Psoas muscle (tissue), 8 donors: ENCODE data around the gene EDA. TPM values are rescaled to one million over a fixed set of nuclear protein-coding genes. Genes with fewer than 3 reads are reported as not detected.
A peak's percentile ranks its signal among the peaks of the same experiment; 100 is the strongest.
"Not testable (repeated sequence)": the region's sequence is repeated elsewhere in the genome, so short reads cannot be mapped to it uniquely, and the experiment has no call there.

Source experiments
- ATAC-seq, 4 donors: fragments of 200-7000 bp; cut with Tn5 transposase; one replicate each; pipeline ENCODE4 v1.9.1; 2020; ENCODE audit warnings: moderate library complexity in 3 of 4, mild to moderate bottlenecking in 2 of 4
- DNase-seq, 2 donors: peaks; one replicate each; pipeline ENCODE4 v3.0.0-alpha.2; 2020
- H3K27ac ChIP-seq: fragments of 200-600 bp; one replicate; pipeline ENCODE4 v1.8.0; 2022
- H3K27me3 ChIP-seq, 3 donors: fragments of 200-600 bp in 1 of 3; one replicate each; pipeline versions ENCODE4 v1.6.1 to v1.8.0; 2013 to 2022; ENCODE audit warnings: low read length in 2 of 3, mild to moderate bottlenecking in 2 of 3, moderate library complexity in 1 of 3; ENCODE audit not compliant: insufficient read depth in 3 of 3
- H3K36me3 ChIP-seq, 2 donors: fragments of 200-600 bp in 1 of 2; one replicate each; pipeline versions ENCODE4 v1.6.1 to v1.8.0; 2013 to 2022; ENCODE audit warnings: low read depth in 1 of 2, mild to moderate bottlenecking in 1 of 2, moderate library complexity in 1 of 2; ENCODE audit not compliant: insufficient read depth in 1 of 2
- H3K4me1 ChIP-seq: fragments of 200-600 bp; one replicate; pipeline ENCODE4 v1.8.0; 2022
- H3K4me3 ChIP-seq: fragments of 200-600 bp; one replicate; pipeline ENCODE4 v1.8.0; 2022; ENCODE audit warnings: mild to moderate bottlenecking
- H3K9me3 ChIP-seq: fragments of 200-600 bp; one replicate; pipeline ENCODE4 v1.8.0; 2022
- WGBS, 3 donors: extraction: QIAGEN DNeasy Blood & Tissue Kit; methylation state at CpG; one replicate each; pipeline versions ENCODE4 v1.1.6 to v1.1.7; 2013; 5-methylcytosine and 5-hydroxymethylcytosine counted together
- intact Hi-C, 2 donors: fragments of 100-400 bp; cut with DNase I; formaldehyde crosslinking; loops; one replicate each; pipeline versions ENCODE4 v1.11.0 to v1.14.2; 2022
- polyA plus RNA-seq, 3 donors: library from polyadenylated mRNA; stranded (reverse); fragments of 200-250 nt; gene quantifications; one replicate each; pipeline ENCODE4 v1.2.3, GENCODE V29; 2013
- total RNA-seq, 4 donors: library from RNA; stranded (reverse); fragmentation: NEBNext Ultra II Directional in 2 of 4; extraction: Animal tissue kit (Norgen Biotek cat#: 25700) in 2 of 4; gene quantifications; one replicate each; pipeline versions ENCODE4 v1.2.1 to v1.2.4, GENCODE V29; 2021 to 2023
- TF ChIP-seq, protein P1 (sequence below): fragments of 200-600 bp; IDR thresholded peaks from one replicate; pipeline ENCODE4 v1.8.0; 2022; ENCODE audit warnings: antibody characterized with exemption
- donor health status: healthy with polysubstance abuse.
- donor health status: DM: no; HTN: no; CAD: no; lungs with moderate emphysema.
- donor health status: Bipolar disorder and iron deficiency.
- donor health status: healthy.
- donor health status: DM: yes; HTN: yes; CAD: no.
- donor health status: DM: no; HTN: no; CAD: no.
- donor health status: DM: no; HTN: no; CAD: no.
- donor health status: DM: yes; HTN: yes; CAD: no.

The EDA gene
- total and polyA plus RNA-seq, 7 donors, result 0.49 to 2.5 (median 0.98) TPM

DNA sequence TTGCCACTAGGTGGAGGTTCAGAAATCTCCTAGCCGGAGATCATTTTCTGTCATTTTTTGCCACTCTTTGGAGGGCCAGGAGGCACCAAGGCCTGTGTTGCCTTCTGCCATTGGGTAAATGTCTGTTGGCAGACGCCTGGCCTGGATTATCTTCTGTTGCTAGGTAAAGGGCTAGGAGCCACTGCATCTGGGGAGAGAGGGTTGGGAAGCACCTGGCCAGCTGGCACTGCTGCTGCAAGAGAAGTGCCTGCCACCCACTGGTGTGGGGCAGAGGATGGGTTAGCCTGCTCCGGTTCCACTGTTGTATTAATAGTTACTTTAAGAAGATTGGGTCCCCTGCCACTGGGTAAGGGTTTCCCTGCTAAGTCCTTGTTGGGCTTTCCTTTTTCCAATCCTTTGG is 375.8 kb downstream of the EDA start:
- TF ChIP-seq, protein P1, sequence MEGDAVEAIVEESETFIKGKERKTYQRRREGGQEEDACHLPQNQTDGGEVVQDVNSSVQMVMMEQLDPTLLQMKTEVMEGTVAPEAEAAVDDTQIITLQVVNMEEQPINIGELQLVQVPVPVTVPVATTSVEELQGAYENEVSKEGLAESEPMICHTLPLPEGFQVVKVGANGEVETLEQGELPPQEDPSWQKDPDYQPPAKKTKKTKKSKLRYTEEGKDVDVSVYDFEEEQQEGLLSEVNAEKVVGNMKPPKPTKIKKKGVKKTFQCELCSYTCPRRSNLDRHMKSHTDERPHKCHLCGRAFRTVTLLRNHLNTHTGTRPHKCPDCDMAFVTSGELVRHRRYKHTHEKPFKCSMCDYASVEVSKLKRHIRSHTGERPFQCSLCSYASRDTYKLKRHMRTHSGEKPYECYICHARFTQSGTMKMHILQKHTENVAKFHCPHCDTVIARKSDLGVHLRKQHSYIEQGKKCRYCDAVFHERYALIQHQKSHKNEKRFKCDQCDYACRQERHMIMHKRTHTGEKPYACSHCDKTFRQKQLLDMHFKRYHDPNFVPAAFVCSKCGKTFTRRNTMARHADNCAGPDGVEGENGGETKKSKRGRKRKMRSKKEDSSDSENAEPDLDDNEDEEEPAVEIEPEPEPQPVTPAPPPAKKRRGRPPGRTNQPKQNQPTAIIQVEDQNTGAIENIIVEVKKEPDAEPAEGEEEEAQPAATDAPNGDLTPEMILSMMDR, result no peak

DNA sequence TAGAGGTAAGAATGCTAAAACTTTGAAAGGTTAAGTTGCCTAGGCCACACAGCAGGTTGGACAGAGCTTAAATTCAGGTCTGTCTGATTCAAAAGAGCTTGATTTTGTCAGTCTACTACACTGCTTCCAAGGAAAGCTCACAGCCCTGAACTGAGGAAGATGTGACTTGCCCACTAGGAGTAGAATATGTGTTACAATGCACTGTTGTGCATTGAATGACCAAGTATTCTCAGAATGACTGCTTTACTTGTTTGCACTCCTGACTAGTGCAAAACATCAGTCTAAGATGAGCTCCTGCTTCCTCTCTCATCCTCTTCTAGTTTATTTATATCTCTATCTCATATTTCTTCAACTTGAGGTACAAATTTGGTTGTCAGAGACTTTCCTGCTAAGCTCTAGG is 377.6 kb downstream of the EDA start:
- intact Hi-C loops, result no loop called here

More for the DNA sequence above, 375.8 kb downstream of the EDA start:
- ATAC-seq (no peak), DNase-seq (no peak)
- Histone ChIP-seq H3K4me1 (no peaks in the 10 kb centered on the region), H3K36me3 (no peaks in the 10 kb centered on the region), H3K27ac (no peak overlapping the region), H3K4me3 (no peak overlapping the region), H3K27me3 (no peaks in the 10 kb centered on the region), H3K9me3 (no peaks in the 10 kb centered on the region)
- intact Hi-C loops, result no loop called here
- WGBS, 3 donors, result 62 to 76% (median 65%) methylated on average over 3 of the region's 3 CpGs

DNA sequence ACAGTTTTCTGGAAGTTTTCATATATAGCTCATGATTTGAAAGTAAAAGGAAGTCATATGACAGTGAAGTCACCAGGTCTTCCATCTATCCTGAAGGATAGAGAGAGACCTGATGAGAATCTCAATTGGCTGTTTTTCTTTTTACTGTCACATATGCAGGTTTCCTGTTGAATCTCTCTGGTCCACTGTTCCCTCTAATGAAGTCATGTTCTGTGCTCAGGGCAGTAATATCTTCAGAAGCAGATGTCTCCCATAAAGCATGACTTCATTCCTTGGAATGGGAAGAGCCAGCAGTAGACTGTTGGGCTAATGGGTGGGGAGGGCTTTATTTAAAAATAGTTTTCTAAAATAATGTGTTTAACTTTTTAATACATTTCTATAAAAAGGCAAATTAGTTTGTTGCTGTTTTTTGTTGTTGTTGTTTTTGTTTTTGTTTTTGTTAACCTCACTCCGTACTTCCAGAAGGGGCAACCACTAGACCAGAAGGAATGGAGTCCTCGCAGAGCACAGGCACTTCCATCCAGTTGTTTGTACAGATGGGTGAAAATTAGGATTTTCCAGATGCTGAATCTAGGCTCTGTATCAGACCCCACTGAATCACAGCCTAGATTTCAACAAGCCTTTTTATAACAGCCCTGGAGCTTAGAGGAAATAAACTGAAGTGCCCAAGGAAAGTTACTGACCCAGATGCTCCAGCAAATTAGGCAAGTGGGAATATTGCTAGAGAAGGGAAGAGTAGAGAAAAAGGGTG is 379.6 kb downstream of the EDA start:
- no peak overlapping the region for H3K27ac ChIP-seq
- DNase-seq, result no peak
- ATAC-seq, result no peak

More for the DNA sequence above, 377.6 kb downstream of the EDA start:
- H3K36me3 ChIP-seq, result no peaks in the 10 kb centered on the region
- ATAC-seq, result no peak
- no peaks in the 10 kb centered on the region for H3K27me3 ChIP-seq
- no peaks in the 10 kb centered on the region for H3K9me3 ChIP-seq
- H3K4me3 ChIP-seq, result no peak overlapping the region
- H3K4me1 ChIP-seq, result no peaks in the 10 kb centered on the region
- H3K27ac ChIP-seq, result no peak overlapping the region
- TF ChIP-seq, protein P1, result no peak
- no peak for DNase-seq

DNA sequence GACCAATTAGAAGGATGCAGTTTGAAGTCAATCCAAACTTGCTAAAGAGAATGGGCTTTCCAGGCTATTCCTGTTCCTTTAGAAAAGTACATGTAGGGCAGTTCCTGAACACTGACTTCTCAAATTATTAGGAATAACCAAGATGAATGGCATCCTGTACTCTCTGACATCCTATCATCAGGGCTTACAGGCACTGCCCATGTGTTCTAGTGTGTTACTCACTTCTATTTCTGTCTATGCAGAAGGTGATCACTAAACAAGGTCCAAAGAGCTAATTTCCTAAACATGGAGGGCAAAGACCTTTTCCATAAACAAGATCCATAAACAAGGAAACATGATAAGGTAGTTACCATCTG is 380.2 kb downstream of the EDA start:
- Histone ChIP-seq H3K36me3 (no peaks in the 10 kb centered on the region), H3K9me3 (no peaks in the 10 kb centered on the region), H3K27me3 (no peaks in the 10 kb centered on the region), H3K4me3 (no peak overlapping the region), H3K4me1 (no peaks in the 10 kb centered on the region), H3K27ac (no peak overlapping the region)
- TF ChIP-seq, protein P1, result no peak
- ATAC-seq (peak in 1 of 4 donors; percentile 63), DNase-seq (no peak)
- intact Hi-C loops, result no loop called here

More for the DNA sequence above, 379.6 kb downstream of the EDA start:
- TF ChIP-seq, protein P1, result no peak
- H3K4me1 ChIP-seq, result no peaks in the 10 kb centered on the region
- H3K4me3 ChIP-seq, result no peak overlapping the region
- H3K36me3 ChIP-seq, result no peaks in the 10 kb centered on the region
- no peaks in the 10 kb centered on the region for H3K9me3 ChIP-seq
- no peaks in the 10 kb centered on the region for H3K27me3 ChIP-seq
- WGBS, 3 donors, result 48 to 64% (median 49%) methylated on average over 2 of the region's 2 CpGs
- intact Hi-C loops, result no loop called here

DNA sequence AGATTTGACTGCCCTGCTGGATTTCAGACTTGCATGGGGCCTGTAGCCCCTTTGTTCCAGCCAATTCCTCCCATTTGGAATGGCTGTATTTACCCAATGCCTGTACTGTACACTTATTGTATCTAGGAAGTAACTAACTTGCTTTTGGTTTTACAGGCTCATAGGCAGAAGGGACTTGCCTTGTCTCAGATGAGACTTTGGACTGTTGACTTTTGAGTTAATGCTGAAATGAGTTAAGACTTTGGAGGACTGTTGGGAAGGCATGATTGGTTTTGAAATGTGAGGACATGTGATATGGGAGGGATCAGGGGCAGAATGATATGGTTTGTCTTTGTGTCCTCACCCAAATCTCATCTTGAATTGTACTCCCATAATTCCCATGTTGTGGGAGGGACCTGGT is 382.4 kb downstream of the EDA start:
- H3K9me3 ChIP-seq, H3K27ac ChIP-seq, intact Hi-C loops, ATAC-seq, H3K36me3 ChIP-seq, H3K27me3 ChIP-seq, H3K4me1 ChIP-seq, DNase-seq, H3K4me3 ChIP-seq: not testable (repeated sequence)
